Activated CD8-positive, alpha-beta memory T cell treated with anti-CD3 and anti-CD28 coated beads, Interleukin-2, amount 50 U/mL, for 1 hour (primary cell): ENCODE measurements around the gene C8A.

Source experiments
- DNase-seq: peaks from one replicate; pipeline ENCODE4 v3.0.0-alpha.2; 2020; ENCODE audit errors: extremely low read depth

Gene C8A

DNA sequence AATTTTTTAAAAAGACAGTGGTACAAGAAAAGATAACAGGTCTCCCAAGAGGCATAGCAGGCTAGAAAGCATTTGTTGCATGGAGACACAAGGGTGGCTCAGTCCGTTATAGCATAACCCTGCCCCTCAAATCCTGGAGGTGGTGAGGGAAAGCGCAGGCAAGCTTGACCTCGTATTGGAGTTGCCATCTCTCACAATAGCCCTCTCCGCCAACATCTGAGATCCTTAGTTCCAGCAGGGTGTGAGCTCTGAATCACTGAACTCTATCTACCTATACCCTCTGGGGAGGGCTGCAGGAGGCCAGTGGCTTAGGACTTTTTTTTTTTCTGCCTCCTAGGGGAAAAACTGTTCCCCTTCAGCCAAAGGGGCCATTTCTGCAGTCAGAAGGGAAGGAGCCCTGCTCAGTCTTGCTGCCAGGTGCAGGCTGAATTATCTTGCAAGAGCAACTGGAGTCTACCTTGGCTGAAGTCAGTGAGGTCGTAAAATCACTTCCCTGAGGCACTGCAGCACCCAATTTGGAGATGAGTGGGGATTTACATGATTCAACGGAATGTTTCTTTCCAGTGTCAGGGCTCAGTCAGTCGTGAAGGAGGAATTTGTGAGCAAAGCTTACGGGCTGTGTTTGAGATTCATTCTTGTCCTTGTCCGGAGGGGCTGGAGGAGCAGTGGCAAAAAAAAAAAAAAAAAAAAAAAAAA lies 17.2 kb upstream of the C8A start:
- no peak for DNase-seq

DNA sequence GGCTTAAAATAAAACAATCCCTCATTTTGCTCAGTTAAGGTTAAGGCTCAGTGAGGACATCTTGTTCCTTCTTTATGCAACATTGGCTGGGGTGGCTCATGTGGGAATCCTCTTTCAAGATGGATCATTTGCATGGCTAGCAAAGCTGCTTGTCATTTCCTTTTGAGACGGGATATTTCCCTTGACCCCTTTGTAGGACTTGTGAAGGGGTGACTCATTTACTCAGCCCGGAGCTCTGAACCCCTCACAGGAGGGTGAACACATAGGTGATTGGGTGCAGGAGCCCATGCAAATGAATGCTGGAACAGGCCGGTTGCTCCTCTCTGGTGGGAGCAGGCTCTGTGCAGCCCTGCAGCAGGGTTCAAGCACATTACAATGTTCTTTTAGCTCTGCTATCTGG lies 15.8 kb upstream of the C8A start:
- no peak for DNase-seq

DNA sequence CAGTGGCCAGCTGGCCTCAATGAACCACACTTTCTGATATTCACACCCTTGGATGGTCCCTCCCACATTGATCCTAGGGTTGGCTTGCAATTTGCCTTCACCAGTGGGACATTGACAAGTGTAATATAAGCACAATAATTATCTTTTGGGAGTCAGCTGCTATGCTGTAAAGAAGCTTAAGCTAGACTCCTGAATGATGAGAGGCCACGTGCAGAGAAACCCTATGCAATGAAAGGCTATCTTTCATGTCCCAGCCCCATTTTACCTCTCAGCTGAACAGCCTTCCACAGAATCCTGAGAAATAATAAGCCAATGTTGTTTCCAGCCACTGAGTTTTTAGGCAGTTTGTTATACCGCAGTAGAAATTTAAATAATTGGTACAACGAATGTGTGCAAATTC lies 11.1 kb upstream of the C8A start:
- DNase-seq: no peak

DNA sequence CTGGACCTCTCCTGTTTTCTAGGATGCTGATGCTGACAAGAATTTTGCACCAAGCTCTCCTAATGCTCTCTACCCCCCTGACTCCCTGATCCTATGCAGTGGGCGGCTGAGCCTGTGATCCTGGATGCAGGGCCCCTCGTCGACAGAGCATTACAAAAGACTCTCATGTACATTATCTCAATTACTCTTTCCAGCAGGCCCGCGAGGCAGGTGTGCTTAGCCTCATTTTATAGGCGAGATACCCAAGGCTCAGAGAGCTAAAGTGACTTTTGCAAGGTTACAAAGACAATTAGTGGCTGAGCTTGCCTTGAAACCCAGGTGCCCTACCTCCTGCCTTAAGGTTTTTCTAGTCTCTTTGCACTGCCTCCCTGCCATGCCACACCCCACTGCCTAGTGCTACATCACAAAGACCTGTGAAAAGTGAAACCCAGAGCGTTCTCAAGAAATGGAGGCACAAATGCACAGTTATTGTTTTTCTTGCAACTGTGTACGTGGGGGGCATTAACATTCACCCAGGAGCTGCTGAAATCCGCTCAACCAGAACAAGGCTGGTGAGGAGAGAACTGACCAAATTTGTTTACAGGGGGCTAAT lies 10.0 kb upstream of the C8A start:
- no peak for DNase-seq

GRCh38 chr1:56845343-56845742 lies 9.3 kb upstream of the C8A start:
- no peak for DNase-seq

DNA sequence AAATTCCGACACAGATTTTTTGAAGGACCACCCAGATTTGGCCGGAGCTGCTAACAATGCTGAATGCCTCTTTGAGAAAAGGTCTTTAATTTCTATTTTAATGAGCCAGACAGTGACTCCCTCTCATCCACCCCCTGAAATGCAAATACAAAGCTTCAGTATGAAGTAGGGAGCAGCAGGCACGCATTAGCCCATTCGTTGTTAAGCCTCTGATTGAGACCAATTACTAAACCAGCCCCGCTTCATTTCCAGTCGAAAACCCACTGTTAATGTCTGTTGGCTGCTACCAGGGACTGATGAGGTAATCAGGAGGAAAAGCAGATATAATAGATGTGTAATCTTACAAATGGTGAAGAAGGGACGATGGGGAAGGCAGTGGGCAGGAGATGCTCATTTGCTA lies 4.8 kb upstream of the C8A start:
- no peak for DNase-seq

GRCh38 chr1:56850411-56850810 lies 4.2 kb upstream of the C8A start:
- DNase-seq: no peak

DNA sequence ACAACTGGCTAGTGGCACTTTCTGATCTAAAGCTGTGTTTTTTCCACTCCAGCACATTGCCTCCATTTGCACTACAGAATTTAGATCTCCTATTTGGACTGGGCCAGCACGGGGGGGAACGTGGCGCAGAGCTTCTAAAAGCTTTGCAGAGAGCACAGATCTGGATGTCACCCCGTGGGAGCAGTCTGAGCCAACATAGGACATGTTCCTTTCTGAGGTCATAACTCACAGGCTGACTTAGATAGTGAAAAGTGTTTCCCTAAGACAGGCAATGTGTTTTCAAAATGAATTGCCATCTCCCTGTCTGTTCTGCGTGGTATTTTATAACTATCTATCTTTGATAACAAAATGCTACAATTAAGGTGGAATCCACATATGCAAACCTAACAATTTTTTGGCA lies 3.7 kb upstream of the C8A start:
- no peak for DNase-seq

- no peak for DNase-seq
Measured at GRCh38 chr1:56852476-56852875, 2.1 kb upstream of the C8A start.

DNA sequence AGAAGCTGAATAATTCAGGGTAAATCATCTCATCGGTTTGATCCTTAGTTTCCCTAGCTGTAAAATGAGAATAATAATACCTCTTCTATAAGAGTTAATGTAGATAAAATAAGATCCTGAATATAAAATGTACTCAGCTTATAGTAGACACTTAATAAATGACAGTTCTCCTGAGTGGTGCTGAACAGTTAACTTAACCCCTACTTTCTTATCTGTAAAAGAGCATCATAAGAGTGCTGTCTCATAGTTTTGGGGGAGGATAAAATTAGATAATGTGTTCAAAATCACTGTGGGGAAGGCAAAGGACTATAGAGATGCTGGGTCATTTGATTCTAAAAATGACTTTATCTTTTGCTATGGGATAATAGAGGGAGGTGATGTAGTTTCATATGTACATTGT lies 593 bp downstream of the C8A start:
- DNase-seq: no peak

GRCh38 chr1:56856186-56856585 lies 1.6 kb downstream of the C8A start:
- DNase-seq: no peak

GRCh38 chr1:56859287-56859686 lies 4.7 kb downstream of the C8A start:
- DNase-seq: no peak

GRCh38 chr1:56863265-56863992 lies 8.8 kb downstream of the C8A start:
- no peak for DNase-seq

GRCh38 chr1:56864430-56864829 lies 9.8 kb downstream of the C8A start:
- DNase-seq: no peak

DNA sequence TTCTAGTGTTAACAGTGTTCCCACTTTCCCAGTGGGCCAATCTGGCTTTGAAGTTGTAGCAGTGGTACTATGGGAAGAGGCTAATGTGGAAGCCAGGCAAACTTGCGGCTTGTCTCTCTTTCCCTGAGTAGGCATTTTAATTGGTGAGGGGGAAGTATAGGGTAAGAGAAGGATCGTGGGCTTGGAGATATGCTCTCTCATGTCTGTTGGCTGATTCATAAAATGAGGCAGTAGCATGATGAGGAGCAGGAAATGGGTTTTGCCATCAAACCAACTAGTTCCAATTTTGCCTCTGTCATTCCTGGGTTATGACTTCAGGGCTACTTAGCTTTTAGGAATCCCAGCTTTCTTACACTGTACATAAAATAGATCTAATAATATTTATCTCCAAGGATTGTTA lies 12.1 kb downstream of the C8A start:
- DNase-seq: no peak

DNA sequence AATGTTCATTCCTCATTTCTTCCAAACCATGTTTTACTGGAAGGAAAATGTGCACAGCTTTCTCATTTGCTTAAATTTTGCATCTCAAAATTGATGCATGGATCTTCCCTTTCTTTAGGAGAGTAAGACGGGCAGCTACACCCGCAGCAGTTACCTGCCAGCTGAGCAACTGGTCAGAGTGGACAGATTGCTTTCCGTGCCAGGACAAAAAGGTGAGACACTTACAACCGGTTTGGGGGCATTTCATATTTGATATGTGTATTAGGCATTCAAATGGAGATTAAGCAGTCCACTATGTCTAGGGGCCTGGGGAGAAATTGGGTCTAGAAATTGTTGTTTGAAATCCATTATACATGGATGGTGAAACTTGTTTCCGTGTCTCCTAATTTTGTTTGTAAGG lies 12.9 kb downstream of the C8A start:
- no peak for DNase-seq

DNA sequence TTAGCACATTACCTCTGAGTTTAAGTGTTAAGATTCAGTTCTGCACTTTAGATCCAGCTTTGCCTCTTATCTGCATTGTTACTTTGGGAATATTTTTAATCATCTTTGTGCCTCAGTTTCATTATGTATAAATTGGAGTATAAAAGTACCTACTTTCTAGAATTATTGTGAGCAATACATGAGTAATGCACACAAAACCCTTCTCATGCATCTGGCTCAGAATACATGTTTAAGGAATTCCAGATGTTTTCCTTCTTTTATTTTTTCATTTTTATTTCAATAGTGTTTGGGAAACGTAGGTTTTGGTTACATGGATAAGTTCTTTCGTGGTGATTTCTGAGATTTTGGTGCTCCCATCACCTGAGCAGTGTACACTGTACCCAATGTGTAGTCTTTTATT lies 14.2 kb downstream of the C8A start:
- DNase-seq: no peak

GRCh38 chr1:56872597-56872996 lies 18.0 kb downstream of the C8A start:
- no peak for DNase-seq

GRCh38 chr1:56873213-56873612 lies 18.6 kb downstream of the C8A start:
- DNase-seq: no peak

GRCh38 chr1:56874689-56875088 lies 20.1 kb downstream of the C8A start:
- no peak for DNase-seq

GRCh38 chr1:56877973-56878372 lies 23.4 kb downstream of the C8A start:
- no peak for DNase-seq

DNA sequence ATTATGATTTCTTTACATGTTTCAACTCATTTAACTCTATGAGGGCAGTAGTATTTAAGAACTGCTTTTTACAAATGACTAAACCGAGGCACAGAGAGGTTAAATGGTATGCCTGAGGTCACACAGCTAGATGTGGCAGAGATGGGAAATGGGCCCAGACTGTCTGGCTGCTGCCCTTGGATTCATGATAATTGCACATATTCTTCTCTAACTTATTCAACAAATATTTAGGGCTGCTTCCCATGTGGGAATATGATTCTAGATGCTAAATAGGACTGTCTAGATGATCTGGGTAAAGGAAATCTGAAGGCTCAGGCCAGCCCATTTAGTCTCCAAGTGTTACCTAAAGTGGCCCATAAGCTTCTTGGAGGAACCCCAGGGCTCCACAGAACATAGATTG lies 26.2 kb downstream of the C8A start:
- no peak for DNase-seq

DNA sequence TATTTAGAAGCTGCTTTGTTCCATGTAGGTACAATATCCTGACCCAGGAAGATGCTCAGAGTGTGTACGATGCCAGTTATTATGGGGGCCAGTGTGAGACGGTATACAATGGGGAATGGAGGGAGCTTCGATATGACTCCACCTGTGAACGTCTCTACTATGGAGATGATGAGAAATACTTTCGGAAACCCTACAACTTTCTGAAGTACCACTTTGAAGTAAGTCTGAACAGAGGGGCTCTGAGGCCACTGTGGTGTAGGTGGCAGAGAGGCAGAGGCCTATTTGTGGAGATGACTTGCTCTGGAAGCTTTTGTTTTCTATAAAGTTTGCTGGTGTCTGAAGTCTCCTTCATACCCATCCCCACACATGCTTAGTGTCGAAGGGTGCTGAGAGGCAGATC lies 26.8 kb downstream of the C8A start:
- DNase-seq: no peak
